Renal cortex interstitium (tissue), 11 donors: ENCODE measurements around the gene KIF26A. TPM values are rescaled to one million over a fixed set of nuclear protein-coding genes. Genes with fewer than 3 reads are reported as not detected.

Experiments used
- DNase-seq, 11 donors: peaks; one replicate each; pipeline ENCODE4 v3.0.0-alpha.2; 2013; ENCODE audit warnings: low read depth in 9 of 11, low spot score in 4 of 11; ENCODE audit errors: extremely low read depth in 1 of 11
- polyA plus RNA-seq, 3 donors: library from polyadenylated mRNA; unstranded; fragments of 120-200 nt; gene quantifications; one replicate each; pipeline ENCODE4 v1.2.1, GENCODE V29; 2013; ENCODE audit not compliant: insufficient read length in 3 of 3

Gene KIF26A
- polyA plus RNA-seq, 3 donors, result 6.2 to 14.3 (median 12.8) TPM

GRCh38 chr14:104138718-104139459, 502 bp downstream of the KIF26A start:
- no peak for DNase-seq

GRCh38 chr14:104139460-104140212, 1.2 kb downstream of the KIF26A start:
- no peak for DNase-seq

- DNase-seq, result no peak
Measured at GRCh38 chr14:104140213-104140462, 1.8 kb downstream of the KIF26A start.

- no peak for DNase-seq
Measured at GRCh38 chr14:104140463-104141331, 2.3 kb downstream of the KIF26A start.

GRCh38 chr14:104141621-104142091, 3.3 kb downstream of the KIF26A start:
- DNase-seq, result no peak

- no peak for DNase-seq
Measured at GRCh38 chr14:104142136-104142945, 4.0 kb downstream of the KIF26A start.

- no peak for DNase-seq
Measured at GRCh38 chr14:104142946-104143470, 4.6 kb downstream of the KIF26A start.

- no peak for DNase-seq
Measured at GRCh38 chr14:104143521-104144452, 5.4 kb downstream of the KIF26A start.

GRCh38 chr14:104144453-104144790, 6.0 kb downstream of the KIF26A start:
- no peak for DNase-seq

GRCh38 chr14:104144911-104145825, 6.8 kb downstream of the KIF26A start:
- no peak for DNase-seq

- no peak for DNase-seq
Measured at GRCh38 chr14:104145826-104146601, 7.6 kb downstream of the KIF26A start.

- DNase-seq, result no peak
Measured at GRCh38 chr14:104146651-104147345, 8.4 kb downstream of the KIF26A start.

GRCh38 chr14:104147346-104148125, 9.1 kb downstream of the KIF26A start:
- DNase-seq, result no peak

GRCh38 chr14:104148433-104149277, 10.3 kb downstream of the KIF26A start:
- no peak for DNase-seq
